Activated CD4-positive, alpha-beta T cell treated with anti-CD3 and anti-CD28 coated beads, Interleukin-2, amount 50 U/mL, for 16 hours (primary cell): ENCODE results near the gene TRABD2B.

ENCODE experiments used
- DNase-seq: peaks from one replicate; pipeline ENCODE4 v3.0.0-alpha.2; 2020

Gene TRABD2B

DNA sequence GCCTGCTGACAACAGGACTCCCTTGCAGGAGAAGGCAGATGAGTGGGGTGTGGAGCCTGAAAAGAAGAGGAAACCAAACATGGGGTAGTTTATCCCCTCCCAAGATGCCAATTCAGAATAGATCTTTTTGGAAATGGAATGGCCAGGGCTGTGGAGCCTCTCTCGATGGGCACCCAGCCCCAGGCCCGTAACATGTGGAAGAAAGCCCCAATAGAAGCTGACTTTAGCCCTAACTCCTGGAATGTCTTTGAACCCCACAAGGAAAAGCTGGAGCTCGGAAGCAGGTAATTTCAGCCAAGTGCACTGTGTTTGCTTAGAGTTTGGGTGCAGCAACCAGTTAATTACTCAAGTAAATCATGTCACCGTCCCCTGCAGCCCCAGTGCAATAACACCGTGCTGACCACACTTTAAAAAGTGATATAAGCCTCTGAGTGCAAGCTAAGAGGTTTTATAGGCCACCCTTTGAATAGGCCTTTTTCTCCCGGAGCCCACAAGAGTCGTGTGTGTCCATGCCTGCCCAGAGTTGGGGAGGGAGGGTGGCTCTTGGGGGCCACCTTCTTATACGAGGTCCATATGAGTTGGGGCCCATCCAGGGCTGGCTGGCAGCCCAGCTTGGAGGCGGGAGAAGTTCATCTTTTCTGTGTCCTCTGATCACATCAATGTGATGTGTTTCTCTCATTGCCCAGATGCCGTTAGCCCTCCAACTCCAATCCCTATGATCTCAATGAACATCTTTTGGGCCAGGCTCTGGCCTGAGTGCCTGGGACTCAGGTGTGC lies 153.2 kb downstream of the TRABD2B start:
- no peak for DNase-seq

- no peak for DNase-seq
Observed at GRCh38 chr1:47843059-47843458, 154.1 kb downstream of the TRABD2B start.

DNA sequence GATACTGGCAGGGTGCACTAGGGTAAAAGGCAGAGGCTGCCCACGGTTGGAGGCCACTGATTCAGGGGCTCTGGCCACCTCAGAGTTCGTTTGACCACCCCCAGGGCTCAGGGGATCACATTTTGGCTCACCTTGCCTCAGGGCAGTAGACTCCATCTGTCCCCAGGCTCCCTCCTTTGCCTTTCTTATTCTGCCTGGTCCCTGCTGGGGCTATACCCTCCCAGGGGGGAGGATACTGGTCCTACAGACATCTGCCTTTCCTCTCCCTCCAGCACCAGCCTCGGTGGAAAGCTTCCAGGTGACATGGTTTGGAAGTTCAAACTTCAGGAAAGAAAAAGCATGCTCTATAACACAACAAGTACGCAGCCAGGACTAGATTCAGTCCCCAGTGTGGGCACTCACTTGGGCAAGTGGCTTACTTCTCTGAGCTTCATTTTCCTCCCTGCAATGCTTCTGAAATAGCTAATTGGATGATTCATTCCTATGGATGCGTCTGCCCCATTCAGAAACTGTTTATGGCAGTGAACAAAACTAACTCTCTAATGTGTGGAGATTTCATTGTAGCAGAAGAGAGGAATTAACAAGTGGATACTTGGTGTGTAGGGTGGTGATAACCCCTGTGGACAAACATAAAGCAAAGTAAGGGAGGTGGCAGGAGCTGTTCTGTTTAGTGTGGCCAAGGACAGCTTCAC lies 154.8 kb downstream of the TRABD2B start:
- DNase-seq, result no peak

- DNase-seq, result no peak
Observed at GRCh38 chr1:47841356-47841755, 155.8 kb downstream of the TRABD2B start.

GRCh38 chr1:47840393-47841190 lies 156.6 kb downstream of the TRABD2B start:
- no peak for DNase-seq

DNA sequence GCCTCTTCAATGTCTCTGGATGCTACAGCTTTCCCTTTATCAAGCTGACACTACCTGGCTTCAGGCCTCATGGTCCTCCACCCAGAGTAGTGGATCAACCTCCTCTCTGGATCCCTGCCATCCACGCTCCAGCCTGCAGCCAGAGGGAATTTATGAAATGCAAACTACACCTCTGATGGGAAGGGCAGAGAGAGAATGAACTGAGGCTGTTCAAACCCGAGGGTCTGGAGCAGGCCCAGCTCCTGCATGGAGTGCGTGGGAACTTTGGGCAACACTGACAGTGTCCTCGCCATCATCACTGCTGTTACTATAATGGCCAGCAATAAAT lies 157.8 kb downstream of the TRABD2B start:
- no peak for DNase-seq

- DNase-seq, result no peak
Observed at GRCh38 chr1:47838562-47839432, 158.4 kb downstream of the TRABD2B start.

GRCh38 chr1:47837866-47838561 lies 159.2 kb downstream of the TRABD2B start:
- DNase-seq, result no peak

DNA sequence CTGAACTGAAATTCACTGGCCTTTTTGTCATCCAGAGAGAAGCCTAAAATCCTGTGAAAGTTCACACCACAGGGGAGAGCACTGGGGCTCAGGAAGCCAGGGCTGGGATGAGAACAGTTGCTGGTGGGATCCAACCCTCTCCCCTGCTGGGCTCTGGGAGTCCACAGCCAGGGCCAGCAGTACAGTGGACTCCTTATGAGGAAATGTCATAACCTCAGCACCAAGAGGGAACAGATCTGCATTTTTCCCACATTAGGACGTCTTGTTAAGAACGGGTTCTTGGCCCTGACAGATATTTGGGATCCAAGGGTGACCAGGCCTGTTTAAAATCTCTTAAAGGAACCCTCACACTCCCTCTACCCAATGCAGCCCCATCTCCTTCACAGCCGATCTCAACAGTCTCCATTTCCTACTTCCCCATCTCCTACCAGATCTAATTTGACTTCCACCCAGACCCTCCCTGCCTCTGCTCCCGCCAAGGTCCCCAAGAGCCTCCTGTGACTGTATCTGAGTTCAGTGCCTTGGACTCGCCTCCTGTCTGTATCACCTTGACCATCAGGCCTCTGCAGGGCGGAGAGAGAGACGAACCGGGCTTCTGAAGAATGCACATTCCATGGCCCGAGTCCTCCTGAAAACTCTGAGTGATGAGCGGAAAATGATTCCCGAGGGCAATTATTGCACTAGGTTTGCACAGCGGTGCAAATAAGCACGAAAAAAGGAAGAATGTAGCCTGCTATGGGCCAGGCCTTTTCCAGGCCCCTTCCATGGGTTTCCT lies 159.9 kb downstream of the TRABD2B start:
- DNase-seq, result no peak

GRCh38 chr1:47835409-47835808 lies 161.8 kb downstream of the TRABD2B start:
- DNase-seq, result no peak

DNA sequence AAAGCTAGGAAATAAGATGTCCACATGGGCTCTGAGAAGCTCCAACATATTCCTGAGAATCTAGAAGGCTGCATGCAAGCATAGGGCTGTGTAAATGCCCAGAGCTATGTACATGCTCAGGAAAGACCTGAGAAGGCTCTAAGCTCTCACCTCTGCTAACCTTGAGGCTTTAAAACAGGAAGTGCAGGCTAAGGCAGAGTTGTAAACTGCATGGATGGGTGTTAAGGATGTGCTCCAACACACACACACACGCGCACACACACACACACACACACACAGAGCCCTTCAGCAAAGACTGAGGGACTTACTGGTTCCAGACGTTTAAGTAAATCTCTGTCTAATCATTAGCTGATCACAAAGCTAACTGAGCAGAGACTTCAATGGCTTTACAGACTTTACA lies 162.9 kb downstream of the TRABD2B start:
- no peak for DNase-seq

DNA sequence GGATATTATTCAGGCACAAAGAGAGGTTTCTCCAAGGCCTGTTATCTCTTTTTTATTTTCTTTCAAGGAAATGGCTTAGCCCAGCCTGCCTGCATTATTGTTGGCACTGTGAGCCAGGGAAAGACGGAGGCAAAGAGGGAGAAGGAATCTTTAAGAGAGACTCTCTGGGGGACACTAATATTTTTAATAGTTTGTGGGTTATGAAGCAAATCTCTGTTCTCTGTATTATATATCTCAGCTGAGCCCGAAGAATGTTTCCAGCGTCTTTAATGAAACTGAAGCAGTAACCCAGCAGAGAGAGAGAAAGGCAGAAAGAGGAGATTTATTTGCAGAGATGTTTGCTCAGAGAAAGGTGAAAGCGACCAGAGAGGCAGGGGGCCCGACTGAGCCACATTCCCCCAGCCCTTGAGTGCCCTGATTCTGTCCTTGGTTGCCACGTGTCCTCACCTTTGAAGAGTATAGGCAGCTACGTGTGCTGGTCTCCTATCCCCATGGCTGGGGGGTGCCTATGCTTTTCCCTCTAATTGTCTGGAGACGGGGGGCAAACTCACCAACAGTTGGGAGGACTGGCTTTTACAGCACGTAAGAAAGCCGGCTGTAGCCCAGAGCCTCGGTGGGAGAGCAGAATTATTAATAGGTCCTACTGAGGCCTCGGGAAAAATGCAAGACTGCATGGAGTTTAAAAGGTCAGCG lies 166.4 kb downstream of the TRABD2B start:
- DNase-seq, result no peak

DNA sequence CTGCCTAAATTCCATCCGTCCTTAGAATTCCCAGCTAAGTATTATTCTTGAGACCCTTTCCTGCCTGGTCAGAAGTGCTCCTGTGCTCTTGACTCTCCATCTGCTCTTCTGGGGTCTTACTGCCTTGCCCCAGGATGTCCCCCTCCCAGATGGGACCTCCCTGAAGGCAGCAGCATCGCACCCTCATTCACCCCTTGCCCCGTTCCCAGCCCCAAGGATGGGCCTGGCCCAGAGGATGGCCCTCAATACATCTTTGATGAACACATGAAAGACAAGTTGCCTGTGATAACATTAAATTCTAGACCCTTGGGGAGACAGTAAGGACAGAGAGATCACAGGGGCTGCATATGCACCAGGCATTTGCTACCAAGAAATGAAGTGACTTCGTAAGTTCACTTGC lies 167.2 kb downstream of the TRABD2B start:
- no peak for DNase-seq

GRCh38 chr1:47828978-47829377 lies 168.2 kb downstream of the TRABD2B start:
- no peak for DNase-seq

DNA sequence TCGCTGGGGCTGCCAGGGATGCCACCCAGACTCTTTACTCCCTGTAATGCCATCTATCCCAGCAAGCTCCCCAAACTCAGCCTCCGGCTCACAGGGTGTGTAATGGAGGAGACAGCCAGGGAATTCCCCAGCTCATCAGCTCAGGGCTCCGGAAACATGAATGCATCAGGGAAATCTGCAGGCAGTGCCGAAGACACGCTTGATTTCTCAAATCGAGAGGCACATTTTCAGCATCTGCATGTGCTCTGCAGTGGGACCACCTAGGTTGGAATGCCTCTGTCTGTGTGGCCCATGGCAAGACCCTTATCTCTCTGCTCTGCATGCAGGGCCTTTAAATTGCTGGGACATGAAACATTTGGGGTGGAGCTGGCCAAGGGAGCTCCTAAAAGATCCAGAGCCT lies 170.1 kb downstream of the TRABD2B start:
- DNase-seq, result no peak

DNA sequence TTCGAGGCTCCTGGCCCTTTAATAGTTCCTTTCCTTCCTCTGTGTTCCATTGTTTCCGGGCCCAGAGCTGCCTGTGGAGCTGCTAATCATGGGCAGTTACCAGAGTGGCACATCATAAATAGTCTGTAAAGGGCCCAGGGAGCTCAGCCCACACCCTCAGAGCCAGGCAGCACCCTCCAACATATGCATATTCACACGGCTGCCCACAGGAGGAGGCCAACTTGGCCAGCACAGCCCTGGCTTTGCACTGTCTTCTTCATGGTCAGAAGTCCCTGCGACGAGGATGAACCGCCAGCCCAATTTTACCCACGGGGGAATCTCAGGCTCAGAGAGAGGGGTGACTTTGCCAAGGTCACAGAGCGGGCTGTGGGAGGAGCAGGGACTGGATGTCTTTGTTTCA lies 172.5 kb downstream of the TRABD2B start:
- no peak for DNase-seq

- no peak for DNase-seq
Observed at GRCh38 chr1:47824297-47824696, 172.9 kb downstream of the TRABD2B start.

GRCh38 chr1:47823040-47823808 lies 174.0 kb downstream of the TRABD2B start:
- DNase-seq, result no peak

- no peak for DNase-seq
Observed at GRCh38 chr1:47821760-47822159, 175.4 kb downstream of the TRABD2B start.

DNA sequence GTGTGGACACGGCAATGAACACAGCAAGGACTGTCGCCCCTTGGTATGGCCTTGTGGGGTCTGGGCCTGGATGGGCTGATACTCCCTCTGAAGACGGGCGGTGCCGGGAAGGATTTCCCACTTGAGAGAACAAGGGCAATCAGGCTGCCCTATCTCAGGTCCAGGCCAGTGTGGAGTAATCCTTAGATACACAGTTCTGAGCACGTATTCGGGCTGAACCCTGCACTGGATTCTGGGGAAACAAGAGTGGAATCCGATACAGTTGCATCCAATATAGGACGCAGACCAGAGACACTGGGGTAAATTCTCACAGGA lies 177.7 kb downstream of the TRABD2B start:
- no peak for DNase-seq
